ENCODE measurements around the gene SART1.

SART1 gene

DNA sequence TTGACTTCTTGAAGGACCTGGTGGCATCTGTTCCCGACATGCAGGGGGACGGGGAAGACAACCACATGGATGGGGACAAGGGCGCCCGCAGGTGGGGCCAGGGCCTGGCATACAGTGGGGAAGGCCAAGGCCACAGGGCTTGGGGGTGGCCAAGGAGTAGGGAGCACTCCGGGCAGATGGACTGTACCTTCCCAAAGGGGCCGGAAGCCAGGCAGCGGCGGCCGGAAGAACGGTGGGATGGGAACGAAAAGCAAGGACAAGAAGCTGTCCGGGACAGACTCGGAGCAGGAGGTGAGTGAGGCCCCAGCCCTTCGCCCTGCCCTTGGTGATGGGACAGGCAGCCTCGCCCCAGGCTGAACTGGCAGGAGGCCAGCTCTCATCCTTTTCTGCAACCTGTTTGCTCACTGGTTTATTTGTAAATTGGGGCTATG lies 41.1 kb upstream of the SART1 start:
- TF ChIP-seq, protein P1, sequence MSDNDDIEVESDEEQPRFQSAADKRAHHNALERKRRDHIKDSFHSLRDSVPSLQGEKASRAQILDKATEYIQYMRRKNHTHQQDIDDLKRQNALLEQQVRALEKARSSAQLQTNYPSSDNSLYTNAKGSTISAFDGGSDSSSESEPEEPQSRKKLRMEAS (IDR thresholded peaks at IDR 0.05; ENCODE audit: low read depth, low read length), result no peak
- TF ChIP-seq MYC (IDR thresholded peaks at IDR 0.05; ENCODE audit: low read depth, low read length) (no peak), POLR2A (IDR thresholded peaks at IDR 0.05; ENCODE audit: extremely low read depth, insufficient read length) (no peak)
- TF ChIP-seq, protein P2, sequence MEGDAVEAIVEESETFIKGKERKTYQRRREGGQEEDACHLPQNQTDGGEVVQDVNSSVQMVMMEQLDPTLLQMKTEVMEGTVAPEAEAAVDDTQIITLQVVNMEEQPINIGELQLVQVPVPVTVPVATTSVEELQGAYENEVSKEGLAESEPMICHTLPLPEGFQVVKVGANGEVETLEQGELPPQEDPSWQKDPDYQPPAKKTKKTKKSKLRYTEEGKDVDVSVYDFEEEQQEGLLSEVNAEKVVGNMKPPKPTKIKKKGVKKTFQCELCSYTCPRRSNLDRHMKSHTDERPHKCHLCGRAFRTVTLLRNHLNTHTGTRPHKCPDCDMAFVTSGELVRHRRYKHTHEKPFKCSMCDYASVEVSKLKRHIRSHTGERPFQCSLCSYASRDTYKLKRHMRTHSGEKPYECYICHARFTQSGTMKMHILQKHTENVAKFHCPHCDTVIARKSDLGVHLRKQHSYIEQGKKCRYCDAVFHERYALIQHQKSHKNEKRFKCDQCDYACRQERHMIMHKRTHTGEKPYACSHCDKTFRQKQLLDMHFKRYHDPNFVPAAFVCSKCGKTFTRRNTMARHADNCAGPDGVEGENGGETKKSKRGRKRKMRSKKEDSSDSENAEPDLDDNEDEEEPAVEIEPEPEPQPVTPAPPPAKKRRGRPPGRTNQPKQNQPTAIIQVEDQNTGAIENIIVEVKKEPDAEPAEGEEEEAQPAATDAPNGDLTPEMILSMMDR (IDR thresholded peaks at IDR 0.05; ENCODE audit: low read depth, low read length), result no peak
- no peak for DNase-seq (ENCODE audit: low read depth)
- peak overlapping the region; percentile 63 for H3K4me3 ChIP-seq (ENCODE audit: low read depth, low read length)

DNA sequence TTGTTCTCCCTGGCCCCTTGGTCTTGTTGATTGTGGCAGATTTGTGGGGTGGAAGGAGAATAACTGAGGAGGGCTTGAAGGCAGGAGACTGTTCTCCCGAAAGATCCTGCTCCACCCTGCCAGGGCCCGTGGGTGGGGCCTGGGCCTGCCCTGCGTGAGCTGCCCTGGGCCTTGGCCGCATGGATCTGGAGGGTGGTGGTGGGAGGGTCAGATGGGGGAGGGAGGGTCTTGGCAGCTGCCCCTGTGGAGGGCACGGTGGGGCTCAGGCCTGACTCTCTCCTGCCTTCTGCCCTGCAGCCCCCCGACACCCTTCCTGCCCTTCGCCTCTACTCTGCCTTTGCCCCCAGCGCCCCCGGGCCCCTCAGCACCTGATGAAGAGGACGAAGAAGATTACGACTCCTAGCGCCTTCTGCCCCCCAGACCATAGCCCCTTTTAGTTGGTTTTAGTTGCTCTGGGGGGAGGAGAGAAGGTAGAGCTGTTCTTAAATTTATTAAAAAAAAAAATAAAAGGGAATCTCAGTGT lies 40.4 kb upstream of the SART1 start:
- no peak for TF ChIP-seq POLR2A (IDR thresholded peaks at IDR 0.05; ENCODE audit: extremely low read depth, insufficient read length)
- no peak overlapping the region for H3K4me3 ChIP-seq (ENCODE audit: low read depth, low read length)
- DNase-seq (ENCODE audit: low read depth), result no peak

DNA sequence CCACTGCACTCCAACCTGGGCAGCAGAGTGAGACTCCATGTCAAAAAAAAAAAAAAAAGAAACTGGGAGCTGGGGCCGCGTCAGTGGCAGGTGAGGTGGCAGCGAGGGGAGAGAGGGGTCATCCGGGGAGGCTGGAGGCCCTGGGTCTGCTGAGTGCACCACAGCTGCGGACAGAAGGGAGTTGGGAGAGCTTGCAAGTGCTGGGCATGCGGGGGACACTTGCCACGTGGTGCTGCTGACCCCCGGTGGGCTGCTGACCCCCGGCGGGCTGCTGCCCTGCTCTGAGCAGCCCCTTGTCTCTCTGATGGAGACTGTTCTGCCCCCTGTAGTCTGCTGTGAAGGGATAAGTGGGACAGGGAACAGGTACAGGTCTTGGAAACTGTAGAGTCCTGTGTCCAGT lies 39.7 kb upstream of the SART1 start:
- H3K4me3 ChIP-seq (ENCODE audit: low read depth, low read length), result no peak overlapping the region
- DNase-seq (ENCODE audit: low read depth), result no peak
- TF ChIP-seq POLR2A (IDR thresholded peaks at IDR 0.05; ENCODE audit: extremely low read depth, insufficient read length), result no peak
- TF ChIP-seq, protein P2 (IDR thresholded peaks at IDR 0.05; ENCODE audit: low read depth, low read length), result no peak
- TF ChIP-seq MYC (IDR thresholded peaks at IDR 0.05; ENCODE audit: low read depth, low read length), result no peak
- TF ChIP-seq, protein P1 (IDR thresholded peaks at IDR 0.05; ENCODE audit: low read depth, low read length), result no peak

DNA sequence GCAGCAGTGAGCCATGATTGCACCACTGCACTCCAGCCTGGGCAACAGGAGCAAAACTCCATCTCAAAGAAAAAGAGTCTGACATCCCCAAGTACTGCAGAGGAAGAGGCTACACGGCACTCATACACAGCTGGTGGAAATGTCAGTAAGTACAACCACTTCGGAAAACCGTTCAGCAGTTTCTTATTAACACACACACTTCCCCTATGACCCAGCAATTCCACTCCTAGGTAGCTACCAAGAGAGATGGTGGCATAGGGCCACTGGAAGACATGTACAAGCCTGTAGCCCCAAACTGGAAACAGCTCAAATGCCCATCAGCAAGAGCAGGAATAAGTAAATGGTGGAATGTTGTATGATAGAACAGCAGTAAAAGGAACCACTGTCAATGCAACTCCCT lies 39.0 kb upstream of the SART1 start:
- H3K4me3 ChIP-seq (ENCODE audit: low read depth, low read length), result no peak overlapping the region
- no peak for TF ChIP-seq POLR2A (IDR thresholded peaks at IDR 0.05; ENCODE audit: extremely low read depth, insufficient read length)
- TF ChIP-seq, protein P1 (IDR thresholded peaks at IDR 0.05; ENCODE audit: low read depth, low read length), result no peak
- TF ChIP-seq MYC (IDR thresholded peaks at IDR 0.05; ENCODE audit: low read depth, low read length), result no peak
- TF ChIP-seq, protein P2 (IDR thresholded peaks at IDR 0.05; ENCODE audit: low read depth, low read length), result no peak
- no peak for DNase-seq (ENCODE audit: low read depth)

DNA sequence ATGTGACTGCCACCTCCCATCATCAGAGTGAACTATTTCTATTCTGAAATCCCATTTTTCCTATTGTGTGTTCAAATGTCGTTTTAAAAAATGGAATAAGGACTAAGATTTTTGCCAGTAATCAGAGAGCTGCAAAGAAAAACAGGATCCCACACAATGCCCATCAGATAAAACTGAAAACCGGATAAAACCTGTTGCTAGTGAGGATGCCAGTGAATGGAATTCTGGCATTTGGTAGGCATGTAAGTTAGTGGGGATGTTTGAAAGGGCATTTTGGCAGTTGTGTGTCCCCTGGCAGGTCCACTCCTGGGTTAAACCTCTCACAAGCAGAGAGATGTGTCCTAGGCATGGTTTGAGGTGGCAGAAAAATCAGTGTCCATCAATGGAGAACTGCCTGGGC lies 36.1 kb upstream of the SART1 start:
- TF ChIP-seq, protein P1 (IDR thresholded peaks at IDR 0.05; ENCODE audit: low read depth, low read length), result no peak
- TF ChIP-seq MYC (IDR thresholded peaks at IDR 0.05; ENCODE audit: low read depth, low read length) (no peak), POLR2A (IDR thresholded peaks at IDR 0.05; ENCODE audit: extremely low read depth, insufficient read length) (no peak)
- TF ChIP-seq, protein P2 (IDR thresholded peaks at IDR 0.05; ENCODE audit: low read depth, low read length), result no peak
- no peak for DNase-seq (ENCODE audit: low read depth)
- no peak overlapping the region for H3K4me3 ChIP-seq (ENCODE audit: low read depth, low read length)

DNA sequence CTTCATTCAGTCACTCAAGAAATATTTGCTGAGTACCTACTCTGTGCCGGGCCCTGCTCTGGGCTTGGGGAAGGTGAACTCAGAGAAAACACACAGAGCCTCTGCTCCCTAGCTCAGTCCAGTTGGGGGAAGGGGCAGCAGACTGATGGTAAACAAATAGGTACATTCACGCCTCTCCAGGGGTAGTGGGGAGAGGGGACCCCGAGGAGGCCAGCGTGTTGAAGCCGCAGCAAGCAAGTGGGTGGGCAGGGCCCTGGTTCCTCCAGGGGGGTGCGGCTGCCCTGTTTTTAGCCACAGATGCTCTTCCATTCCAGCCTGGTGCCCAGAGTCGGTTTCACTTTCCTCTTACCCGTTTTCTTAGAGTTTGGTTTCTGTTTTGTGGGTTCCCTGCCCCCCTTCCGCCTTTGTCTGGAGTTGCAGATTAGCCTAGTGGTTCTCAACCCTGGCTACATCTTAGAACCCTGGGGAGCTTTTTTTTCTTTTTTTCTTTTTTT lies 33.6 kb upstream of the SART1 start:
- no peak overlapping the region for H3K4me3 ChIP-seq (ENCODE audit: low read depth, low read length)
- peak; percentile 50 for DNase-seq (ENCODE audit: low read depth)
- TF ChIP-seq, protein P2 (IDR thresholded peaks at IDR 0.05; ENCODE audit: low read depth, low read length), result no peak
- TF ChIP-seq MYC (IDR thresholded peaks at IDR 0.05; ENCODE audit: low read depth, low read length), result no peak
- TF ChIP-seq, protein P1 (IDR thresholded peaks at IDR 0.05; ENCODE audit: low read depth, low read length), result no peak
- TF ChIP-seq POLR2A (IDR thresholded peaks at IDR 0.05; ENCODE audit: extremely low read depth, insufficient read length), result no peak

Data from NB4 (cell line).